Fibroblast of gingiva (primary cell): ENCODE measurements around the gene HSD17B12.
"Not testable (repeated sequence)": the region's sequence is repeated elsewhere in the genome, so short reads cannot be mapped to it uniquely, and the experiment has no call there.

Experiments used
- DNase-seq: peaks from one replicate; pipeline ENCODE4 v3.0.0-alpha.2; 2011; ENCODE audit warnings: low read depth

Gene HSD17B12

GRCh38 chr11:43747130-43747802, 66.7 kb downstream of the HSD17B12 start:
- DNase-seq = no peak

GRCh38 chr11:43748095-43748494, 67.6 kb downstream of the HSD17B12 start:
- no peak for DNase-seq

GRCh38 chr11:43751726-43752125, 71.2 kb downstream of the HSD17B12 start:
- DNase-seq = no peak

DNA sequence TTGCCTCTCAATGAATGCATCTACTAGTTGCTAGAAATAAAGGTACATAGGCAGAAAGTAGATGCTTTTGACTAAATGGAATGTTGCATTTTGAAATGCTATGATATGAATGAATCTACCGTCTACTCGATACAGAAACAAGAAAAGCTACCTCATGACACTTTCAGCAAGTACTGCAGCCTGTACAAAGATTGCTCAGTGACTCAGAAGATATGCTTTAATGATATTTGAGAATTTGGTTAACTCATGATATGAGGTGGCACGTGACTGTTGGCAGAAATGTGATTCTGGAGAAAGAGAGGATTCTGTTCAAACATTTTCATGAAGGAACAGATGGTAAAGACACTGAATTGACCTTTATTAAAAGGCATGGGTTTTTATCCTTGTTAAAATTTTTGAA, 76.0 kb downstream of the HSD17B12 start:
- DNase-seq = peak; percentile 65

- DNase-seq = no peak
Observed at GRCh38 chr11:43758927-43759326, 78.4 kb downstream of the HSD17B12 start.

- DNase-seq = no peak
Observed at GRCh38 chr11:43760902-43761301, 80.4 kb downstream of the HSD17B12 start.

GRCh38 chr11:43765194-43765593, 84.7 kb downstream of the HSD17B12 start:
- DNase-seq = no peak

DNA sequence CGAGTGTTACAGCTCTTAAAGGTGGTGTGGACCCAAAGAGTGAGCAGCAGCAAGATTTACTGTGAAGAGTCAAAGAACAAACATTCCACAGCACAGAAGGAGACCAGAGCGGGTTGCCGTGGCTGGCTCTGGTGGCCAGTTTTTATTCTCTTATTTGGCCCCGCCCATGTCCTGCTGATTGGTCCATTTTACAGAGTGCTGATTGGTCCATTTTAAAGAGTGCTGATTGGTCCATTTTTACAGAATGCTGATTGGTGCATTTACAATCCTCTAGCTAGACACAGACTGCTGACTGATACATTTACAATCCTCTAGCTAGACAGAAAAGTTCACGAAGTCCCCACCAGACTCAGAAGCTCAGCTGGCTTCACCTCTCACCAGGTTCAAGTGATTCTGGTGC, 88.1 kb downstream of the HSD17B12 start:
- not testable (repeated sequence) for DNase-seq

DNA sequence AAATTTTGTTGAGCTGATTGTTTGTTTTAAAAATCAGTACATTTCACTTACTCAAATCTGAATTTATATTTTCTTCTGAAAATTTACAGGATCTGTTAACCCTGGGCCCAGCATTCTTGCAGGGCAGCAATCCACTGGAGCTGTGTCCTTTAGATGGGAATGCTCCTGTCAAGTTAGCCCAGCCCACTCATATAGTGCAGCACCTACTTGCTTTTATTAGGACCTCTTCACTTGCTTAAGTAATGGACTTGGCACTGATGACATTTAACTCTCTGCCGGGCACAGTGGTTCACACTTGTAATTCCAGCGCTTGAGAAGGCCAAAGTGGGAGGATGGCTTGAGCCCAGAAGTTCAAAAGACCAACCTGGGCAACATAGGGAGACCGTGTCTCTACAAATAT, 89.6 kb downstream of the HSD17B12 start:
- DNase-seq = no peak

DNA sequence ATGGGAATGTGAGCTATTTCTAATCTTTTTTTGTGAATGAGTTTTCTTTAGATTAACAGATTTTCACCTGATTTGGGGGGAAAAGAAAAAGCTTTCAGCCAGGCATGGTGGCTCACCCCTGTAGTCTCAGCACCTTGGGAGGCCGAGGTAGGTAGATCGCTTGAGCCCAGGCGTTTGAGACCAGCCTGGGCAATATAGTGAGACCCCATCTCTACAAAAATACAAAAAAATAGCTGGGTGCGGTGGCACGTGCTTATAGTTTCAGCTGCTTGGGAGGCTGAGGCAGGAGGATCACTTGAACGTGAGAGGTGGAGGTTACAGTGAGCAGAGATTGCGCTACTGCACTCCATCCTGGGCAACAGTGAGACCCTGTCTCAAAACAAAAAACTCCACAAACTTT, 92.2 kb downstream of the HSD17B12 start:
- DNase-seq = no peak

- no peak for DNase-seq
Observed at GRCh38 chr11:43774786-43775185, 94.2 kb downstream of the HSD17B12 start.

DNA sequence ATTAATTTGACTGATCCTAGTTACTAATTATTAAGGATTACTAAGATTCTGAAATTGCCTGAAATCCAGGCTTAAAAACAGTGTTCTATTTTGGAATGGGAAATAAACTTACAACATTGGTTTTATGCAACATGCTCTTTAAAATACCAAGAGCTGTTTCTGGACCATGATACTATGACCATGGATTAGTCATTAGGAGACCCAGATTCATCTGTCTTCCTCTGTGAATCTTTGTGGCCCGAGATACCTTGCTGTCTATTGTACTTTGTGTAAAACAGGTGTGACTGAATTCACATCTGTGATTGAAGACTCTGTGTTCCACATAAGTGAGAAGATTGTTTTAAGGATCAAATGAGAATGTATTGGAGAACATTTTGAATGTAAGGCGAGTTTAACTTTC, 98.8 kb downstream of the HSD17B12 start:
- DNase-seq = no peak

DNA sequence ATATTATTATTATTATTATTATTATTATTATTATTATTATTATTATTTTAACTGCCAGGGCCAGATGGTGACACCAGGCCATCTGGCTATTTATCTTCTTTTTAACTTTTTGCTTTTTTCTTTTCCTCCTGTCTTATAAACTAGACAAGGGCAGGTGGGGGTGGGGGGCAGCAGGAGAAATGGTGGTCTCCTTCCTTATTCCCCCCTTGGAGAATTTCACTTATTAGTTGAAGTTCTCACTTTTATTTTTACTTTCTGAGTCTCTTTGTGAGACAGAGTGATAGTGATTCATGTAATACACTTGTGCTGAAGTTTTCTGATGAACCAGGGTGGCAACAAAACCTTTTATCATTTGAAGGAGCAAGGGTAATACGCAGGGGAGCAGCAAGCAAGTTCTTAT, 103.8 kb downstream of the HSD17B12 start:
- DNase-seq = no peak

DNA sequence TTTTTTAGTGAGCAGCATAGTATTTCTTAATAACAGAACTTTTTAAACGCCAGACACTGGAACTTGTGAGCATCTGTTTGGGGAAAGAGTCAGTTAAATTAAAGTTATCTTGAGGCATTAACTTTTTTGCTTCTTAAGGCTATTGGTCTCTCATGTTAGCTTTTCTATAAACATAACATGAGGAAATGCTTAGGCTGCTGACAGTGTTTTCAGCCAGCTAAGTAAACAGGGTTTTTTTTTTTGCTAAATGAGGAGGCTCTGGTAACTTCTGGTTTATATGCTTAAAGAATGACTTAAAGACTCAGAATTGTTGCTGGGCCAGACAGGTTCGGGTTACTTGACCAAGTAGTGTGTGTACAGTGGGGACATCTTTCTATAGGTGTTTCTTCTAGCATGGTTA, 104.3 kb downstream of the HSD17B12 start:
- DNase-seq = peak; percentile 43

DNA sequence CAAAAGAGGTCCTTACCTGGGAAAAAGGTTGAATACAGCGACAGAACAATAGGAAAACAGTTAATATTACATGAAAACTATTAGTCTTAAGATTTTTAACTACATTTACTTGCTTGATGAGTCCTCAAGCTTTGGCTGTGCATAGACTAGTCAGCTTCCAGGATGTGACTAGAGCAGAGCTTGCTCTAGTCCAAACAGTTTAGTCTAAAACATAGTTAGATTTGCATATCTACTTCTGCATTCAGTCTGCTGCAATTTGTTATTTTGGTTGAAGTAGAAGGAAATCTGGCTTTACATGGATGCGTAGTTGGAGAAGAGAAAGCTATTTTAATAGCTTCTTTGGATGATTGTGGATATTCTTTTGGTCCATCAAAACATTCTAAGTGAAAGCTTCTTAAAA, 104.8 kb downstream of the HSD17B12 start:
- DNase-seq = no peak

DNA sequence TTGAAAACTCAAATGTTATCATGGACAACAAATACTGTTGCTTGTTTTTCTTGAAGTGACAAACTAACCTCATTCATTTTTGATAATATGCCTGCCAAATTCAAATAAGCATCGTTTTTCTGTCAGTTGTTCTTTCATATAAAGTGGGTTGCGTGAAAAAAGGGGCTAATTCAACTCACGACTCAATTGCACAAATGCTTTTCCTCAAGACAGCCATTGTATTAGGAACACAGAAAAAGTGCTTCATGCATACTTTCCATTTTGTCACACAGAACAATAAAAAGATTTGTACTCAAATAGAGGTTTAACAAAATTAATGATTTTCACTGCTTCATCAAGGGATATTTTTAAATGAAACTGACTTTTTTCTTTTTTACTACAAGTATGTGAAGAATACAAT, 105.5 kb downstream of the HSD17B12 start:
- no peak for DNase-seq

DNA sequence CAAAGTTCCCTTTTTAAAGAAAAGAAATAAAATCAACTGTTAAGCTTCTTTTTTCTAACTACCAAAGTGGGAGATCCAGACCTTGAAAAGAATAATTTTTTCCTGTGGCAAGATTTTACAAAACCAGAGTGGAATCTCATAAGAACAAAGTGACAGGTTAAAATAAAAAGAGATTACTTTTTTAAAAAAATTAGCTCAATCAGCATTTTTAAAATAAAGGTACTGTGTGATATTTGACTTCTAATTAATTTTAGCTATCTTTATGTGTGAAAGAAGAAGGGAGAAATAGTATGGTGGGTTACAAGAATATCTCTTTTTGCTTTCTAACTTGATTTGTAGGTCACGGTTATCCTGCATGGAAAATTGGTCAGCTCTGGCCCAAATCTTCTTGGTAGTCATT, 107.3 kb downstream of the HSD17B12 start:
- DNase-seq = no peak

DNA sequence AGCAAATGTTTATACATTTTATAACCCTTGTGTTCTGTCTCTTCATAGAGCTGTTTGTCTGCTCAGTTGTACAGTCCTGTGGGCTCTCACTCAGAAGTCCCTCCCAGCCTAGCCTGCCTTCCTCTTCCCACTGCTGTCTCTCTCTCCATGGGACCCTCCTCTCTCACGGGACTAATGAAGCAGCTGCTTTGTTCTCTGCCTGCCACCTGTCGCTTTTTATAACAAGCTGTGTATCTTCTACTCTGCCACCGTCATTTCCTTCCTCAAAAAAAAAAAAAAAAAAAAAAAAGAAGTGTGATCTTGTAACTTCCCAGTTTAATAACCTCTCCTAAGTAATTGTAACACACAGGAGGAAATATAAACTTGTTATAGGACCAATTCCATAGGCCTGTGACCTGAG, 107.9 kb downstream of the HSD17B12 start:
- no peak for DNase-seq

- DNase-seq = peak; percentile 70
Observed at GRCh38 chr11:43789700-43790443, 109.3 kb downstream of the HSD17B12 start.

- DNase-seq = no peak
Observed at GRCh38 chr11:43790444-43790794, 109.9 kb downstream of the HSD17B12 start.

DNA sequence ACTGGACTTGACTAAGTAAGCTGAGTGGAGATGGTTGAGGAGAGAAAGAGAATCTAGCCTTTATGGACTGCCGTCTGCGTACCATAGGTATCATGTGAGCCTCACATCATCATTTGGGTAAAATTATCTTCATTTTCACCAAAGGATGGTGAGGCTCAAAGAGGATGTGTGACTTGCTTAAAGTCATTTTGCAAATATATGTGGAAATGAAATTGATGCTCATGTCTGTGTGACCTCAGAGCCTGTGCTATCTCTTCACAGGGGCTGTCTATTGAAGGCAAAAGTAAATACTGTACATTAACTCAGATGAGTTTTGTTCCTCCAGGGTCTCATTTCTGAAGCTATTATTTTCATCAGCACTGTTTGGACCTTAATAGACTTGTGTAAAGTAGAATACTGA, 116.8 kb downstream of the HSD17B12 start:
- no peak for DNase-seq

GRCh38 chr11:43797866-43798265, 117.3 kb downstream of the HSD17B12 start:
- DNase-seq = no peak

- DNase-seq = no peak
Observed at GRCh38 chr11:43802509-43802908, 122.0 kb downstream of the HSD17B12 start.

GRCh38 chr11:43803766-43804165, 123.2 kb downstream of the HSD17B12 start:
- DNase-seq = no peak
